ENCODE results near the gene HLA-DPA1. TPM values are rescaled to one million over a fixed set of nuclear protein-coding genes. Genes with fewer than 3 reads are reported as not detected.
"Not testable (repeated sequence)": the region's sequence is repeated elsewhere in the genome, so short reads cannot be mapped to it uniquely, and the experiment has no call there.

HLA-DPA1 gene
- total RNA-seq, 1 donor from 2014 or later: 82.3 TPM

DNA sequence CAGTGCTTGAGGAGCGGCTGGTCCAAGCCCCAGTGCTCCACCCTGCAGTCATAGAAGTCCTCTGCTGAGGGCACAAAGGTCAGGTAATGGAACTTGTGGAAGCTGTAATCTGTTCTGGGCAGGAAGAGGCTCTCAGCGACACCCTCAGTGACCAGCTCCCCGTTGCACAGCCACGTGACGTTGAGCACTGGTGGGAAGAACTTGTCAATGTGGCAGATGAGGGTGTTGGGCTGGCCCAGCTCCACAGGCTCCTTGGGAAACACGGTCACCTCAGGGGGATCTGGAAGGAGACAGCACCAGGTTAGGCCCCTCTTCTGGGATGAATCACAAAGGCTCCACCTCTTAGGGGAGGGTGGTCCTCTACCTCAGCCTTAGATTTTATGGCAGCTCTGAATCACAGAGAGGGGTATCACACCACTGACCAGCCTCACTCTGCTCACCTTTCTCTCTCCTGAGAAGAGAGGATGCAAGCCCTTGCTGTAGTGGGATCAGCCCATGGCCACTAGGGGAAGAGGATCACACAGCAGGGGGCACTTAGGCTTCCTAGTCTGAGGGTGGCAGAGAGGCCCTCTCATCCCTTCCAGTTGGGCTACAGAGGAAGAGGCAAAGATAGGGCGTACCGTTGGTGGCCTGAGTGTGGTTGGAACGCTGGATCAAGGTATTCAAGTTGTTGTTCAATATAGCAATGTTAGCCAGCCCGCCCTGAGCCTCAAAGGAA is 4.3 kb downstream of the HLA-DPA1 start:
- H3K36me3 ChIP-seq: no peaks in the 10 kb centered on the region
- no peak overlapping the region for H3K4me3 ChIP-seq
- no peaks in the 10 kb centered on the region for H3K27me3 ChIP-seq
- no peaks in the 10 kb centered on the region for H3K9me3 ChIP-seq
- no peak for TF ChIP-seq POLR2A (IDR thresholded peaks at IDR 0.05)
- TF ChIP-seq, protein P1, sequence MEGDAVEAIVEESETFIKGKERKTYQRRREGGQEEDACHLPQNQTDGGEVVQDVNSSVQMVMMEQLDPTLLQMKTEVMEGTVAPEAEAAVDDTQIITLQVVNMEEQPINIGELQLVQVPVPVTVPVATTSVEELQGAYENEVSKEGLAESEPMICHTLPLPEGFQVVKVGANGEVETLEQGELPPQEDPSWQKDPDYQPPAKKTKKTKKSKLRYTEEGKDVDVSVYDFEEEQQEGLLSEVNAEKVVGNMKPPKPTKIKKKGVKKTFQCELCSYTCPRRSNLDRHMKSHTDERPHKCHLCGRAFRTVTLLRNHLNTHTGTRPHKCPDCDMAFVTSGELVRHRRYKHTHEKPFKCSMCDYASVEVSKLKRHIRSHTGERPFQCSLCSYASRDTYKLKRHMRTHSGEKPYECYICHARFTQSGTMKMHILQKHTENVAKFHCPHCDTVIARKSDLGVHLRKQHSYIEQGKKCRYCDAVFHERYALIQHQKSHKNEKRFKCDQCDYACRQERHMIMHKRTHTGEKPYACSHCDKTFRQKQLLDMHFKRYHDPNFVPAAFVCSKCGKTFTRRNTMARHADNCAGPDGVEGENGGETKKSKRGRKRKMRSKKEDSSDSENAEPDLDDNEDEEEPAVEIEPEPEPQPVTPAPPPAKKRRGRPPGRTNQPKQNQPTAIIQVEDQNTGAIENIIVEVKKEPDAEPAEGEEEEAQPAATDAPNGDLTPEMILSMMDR (IDR thresholded peaks at IDR 0.05): no peak
- no peak for TF ChIP-seq POLR2AphosphoS5 (IDR thresholded peaks at IDR 0.05; ENCODE audit: insufficient read depth in 1 of 2, low read depth in 1 of 2)
- DNase-seq (ENCODE audit: extremely low spot score in 2 of 2): no peak
- no peaks in the 10 kb centered on the region for H3K4me1 ChIP-seq
- H3K27ac ChIP-seq: no peak overlapping the region
- intact Hi-C loops (cut with DNase I): no loop called here

DNA sequence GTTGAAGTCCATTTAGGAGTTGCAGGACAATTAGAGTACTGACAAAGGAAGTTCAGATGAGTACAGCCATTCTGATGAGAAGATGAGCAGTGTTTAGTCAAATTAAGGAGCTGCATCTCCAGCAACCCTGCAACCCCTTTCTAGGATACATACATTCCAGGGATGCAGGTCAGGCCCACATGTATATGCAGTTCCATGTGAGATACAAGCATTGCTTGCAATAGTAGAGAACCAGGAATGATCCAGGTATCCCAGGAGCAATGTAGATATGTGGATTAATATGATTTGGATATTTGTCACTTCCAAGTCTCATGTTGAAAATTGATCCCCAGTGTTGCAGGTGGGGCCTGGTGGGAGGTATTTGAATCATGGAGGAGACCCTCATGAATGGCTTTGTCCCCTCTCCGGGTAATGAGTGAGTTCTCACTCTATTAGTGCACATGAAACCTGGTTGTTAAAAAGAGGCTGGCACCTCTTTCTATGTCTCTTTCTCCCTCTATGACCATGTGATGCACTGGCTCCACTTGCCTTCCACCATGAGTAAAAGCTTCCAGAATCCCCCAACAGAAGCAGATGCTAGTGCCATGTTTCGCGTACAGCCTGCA is 6.4 kb downstream of the HLA-DPA1 start:
- H3K27ac ChIP-seq: no peak overlapping the region
- TF ChIP-seq, protein P1 (IDR thresholded peaks at IDR 0.05): no peak
- TF ChIP-seq POLR2AphosphoS5 (IDR thresholded peaks at IDR 0.05; ENCODE audit: insufficient read depth in 1 of 2, low read depth in 1 of 2) (no peak), POLR2A (IDR thresholded peaks at IDR 0.05) (no peak)
- no peaks in the 10 kb centered on the region for H3K4me1 ChIP-seq
- no peaks in the 10 kb centered on the region for H3K36me3 ChIP-seq
- H3K27me3 ChIP-seq: no peaks in the 10 kb centered on the region
- no peak for DNase-seq (ENCODE audit: extremely low spot score in 2 of 2)
- intact Hi-C loops (cut with DNase I): no loop called here
- no peak overlapping the region for H3K4me3 ChIP-seq
- H3K9me3 ChIP-seq: no peaks in the 10 kb centered on the region

DNA sequence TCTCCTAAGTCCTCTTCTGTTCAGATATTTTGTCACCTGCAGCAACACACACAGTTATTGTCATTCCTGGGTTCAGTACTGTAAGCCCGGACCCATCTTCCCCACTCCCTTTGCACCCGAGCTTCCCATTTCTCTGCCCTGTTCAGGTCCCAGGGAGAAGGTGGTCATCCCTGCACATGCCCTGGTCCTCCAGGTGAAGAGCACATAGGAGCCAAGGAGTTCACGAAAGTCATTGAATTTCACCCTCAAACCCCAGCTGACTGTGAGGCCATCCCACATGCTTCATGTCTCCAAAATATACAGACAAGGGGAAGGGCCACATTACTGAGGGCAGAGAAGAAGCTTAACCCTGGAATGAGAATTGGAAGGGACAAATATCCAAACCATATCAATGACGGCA is 8.1 kb downstream of the HLA-DPA1 start:
- Histone ChIP-seq H3K27me3 (no peaks in the 10 kb centered on the region), H3K27ac (no peak overlapping the region), H3K4me1 (no peaks in the 10 kb centered on the region), H3K9me3 (no peaks in the 10 kb centered on the region), H3K36me3 (no peaks in the 10 kb centered on the region), H3K4me3 (no peak overlapping the region)
- intact Hi-C loops (cut with DNase I): no loop called here
- TF ChIP-seq, protein P1 (IDR thresholded peaks at IDR 0.05): no peak
- no peak for TF ChIP-seq POLR2A (IDR thresholded peaks at IDR 0.05)
- no peak for TF ChIP-seq POLR2AphosphoS5 (IDR thresholded peaks at IDR 0.05; ENCODE audit: insufficient read depth in 1 of 2, low read depth in 1 of 2)
- DNase-seq (ENCODE audit: extremely low spot score in 2 of 2): no peak

DNA sequence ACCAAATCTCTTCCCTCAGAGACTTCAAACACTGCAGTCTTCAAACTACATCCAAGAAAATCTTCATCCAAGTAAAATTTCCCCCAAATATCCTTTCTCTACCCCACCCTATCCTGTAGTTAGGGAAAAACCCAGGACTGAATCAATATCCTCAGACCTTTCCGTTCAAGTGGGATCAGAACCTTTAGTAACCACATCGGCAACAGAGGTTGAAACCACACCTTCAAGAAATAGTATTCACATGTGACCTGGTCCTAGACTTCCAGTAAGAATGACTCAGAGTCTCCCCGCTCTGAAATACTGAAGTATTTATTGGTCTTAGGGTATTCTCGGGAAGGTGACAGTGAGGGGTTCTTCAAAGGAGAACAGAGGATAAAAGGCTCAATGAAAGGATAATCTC is 8.7 kb downstream of the HLA-DPA1 start:
- TF ChIP-seq, protein P1 (IDR thresholded peaks at IDR 0.05): no peak
- TF ChIP-seq POLR2AphosphoS5 (IDR thresholded peaks at IDR 0.05; ENCODE audit: insufficient read depth in 1 of 2, low read depth in 1 of 2): no peak
- H3K4me3 ChIP-seq: no peak overlapping the region
- no peak overlapping the region for H3K27ac ChIP-seq
- intact Hi-C loops (cut with DNase I): no loop called here
- no peaks in the 10 kb centered on the region for H3K27me3 ChIP-seq
- H3K36me3 ChIP-seq: no peaks in the 10 kb centered on the region
- H3K9me3 ChIP-seq: no peaks in the 10 kb centered on the region
- no peak for DNase-seq (ENCODE audit: extremely low spot score in 2 of 2)
- no peaks in the 10 kb centered on the region for H3K4me1 ChIP-seq

DNA sequence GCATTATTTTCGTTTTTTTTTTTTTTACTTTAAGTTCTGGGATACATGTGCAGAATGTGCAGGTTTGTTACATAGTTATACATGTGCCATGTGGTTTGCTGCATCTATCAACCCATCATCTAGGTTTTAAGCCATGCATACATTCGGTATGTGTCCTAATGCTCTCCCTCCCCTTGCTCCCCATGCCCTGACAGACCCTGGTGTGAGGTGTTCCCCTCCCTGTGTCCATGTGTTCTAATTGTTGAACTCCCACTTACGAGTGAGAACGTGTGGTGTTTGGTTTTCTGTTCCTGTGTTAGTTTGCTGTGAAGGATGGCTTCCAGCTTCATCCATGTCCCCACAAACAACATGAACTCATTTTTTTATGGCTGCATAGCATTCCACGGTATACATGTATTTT is 10.0 kb downstream of the HLA-DPA1 start:
- H3K27ac ChIP-seq; DNase-seq (ENCODE audit: extremely low spot score in 2 of 2); H3K9me3 ChIP-seq; H3K4me1 ChIP-seq; H3K27me3 ChIP-seq; H3K4me3 ChIP-seq; intact Hi-C loops (cut with DNase I); H3K36me3 ChIP-seq: not testable (repeated sequence)
